SH-SY5Y (cell line): ENCODE measurements around the gene SFXN5.

Experiments
- GATA2 ChIP-seq: IDR thresholded peaks from 2 replicates; pipeline ENCODE4 v1.6.1; 2011; ENCODE audit warnings: mild to moderate bottlenecking, low read depth, low read length
- GATA3 ChIP-seq: IDR thresholded peaks from 2 replicates; pipeline ENCODE4 v1.6.1; 2011; ENCODE audit warnings: low read depth, mild to moderate bottlenecking, low read length, moderate library complexity

Gene SFXN5

GRCh38 chr2:73031095-73031678 lies 40.3 kb downstream of the SFXN5 start:
- TF ChIP-seq GATA3 (no peak), GATA2 (no peak)

GRCh38 chr2:73028841-73029240 lies 42.7 kb downstream of the SFXN5 start:
- TF ChIP-seq GATA3 (no peak), GATA2 (no peak)

GRCh38 chr2:73027340-73027739 lies 44.2 kb downstream of the SFXN5 start:
- no peak for TF ChIP-seq GATA2
- TF ChIP-seq GATA3: no peak

- TF ChIP-seq GATA2: no peak
- TF ChIP-seq GATA3: no peak
Measured at GRCh38 chr2:73023497-73023896, 48.0 kb downstream of the SFXN5 start.

- TF ChIP-seq GATA2 (no peak), GATA3 (no peak)
Measured at GRCh38 chr2:73022024-73022568, 49.4 kb downstream of the SFXN5 start.

- TF ChIP-seq GATA3 (no peak), GATA2 (no peak)
Measured at GRCh38 chr2:73021371-73022010, 50.0 kb downstream of the SFXN5 start.

GRCh38 chr2:73020657-73021370 lies 50.7 kb downstream of the SFXN5 start:
- TF ChIP-seq GATA3 (no peak), GATA2 (peak; percentile 49; the same call in 1 of the 2 replicates)

- TF ChIP-seq GATA3 (no peak), GATA2 (no peak)
Measured at GRCh38 chr2:73020306-73020656, 51.2 kb downstream of the SFXN5 start.

- no peak for TF ChIP-seq GATA3
- no peak for TF ChIP-seq GATA2
Measured at GRCh38 chr2:73018188-73018825, 53.2 kb downstream of the SFXN5 start.

- TF ChIP-seq GATA2 (no peak), GATA3 (no peak)
Measured at GRCh38 chr2:73013936-73014335, 57.6 kb downstream of the SFXN5 start.

GRCh38 chr2:73009177-73009839 lies 62.2 kb downstream of the SFXN5 start:
- TF ChIP-seq GATA3: no peak

- no peak for TF ChIP-seq GATA2
- TF ChIP-seq GATA3: no peak
Measured at GRCh38 chr2:73008766-73009135, 62.8 kb downstream of the SFXN5 start.

- no peak for TF ChIP-seq GATA3
- TF ChIP-seq GATA2: no peak
Measured at GRCh38 chr2:73007991-73008765, 63.3 kb downstream of the SFXN5 start.
